Type B pancreatic cell (in vitro differentiated cells): Measurements from ENCODE around the gene C6orf89. TPM values are rescaled to one million over a fixed set of nuclear protein-coding genes. Genes with fewer than 3 reads are reported as not detected.

Experiments
- DNase-seq: peaks from one replicate; pipeline ENCODE4 v3.0.0; 2021; ENCODE audit warnings: mixed read lengths; ENCODE audit not compliant: unreplicated experiment; ENCODE audit errors: extremely low spot score
- H3K27ac Mint-ChIP-seq: 2 replicates; pipeline ENCODE4 v1.8.0; 2021; ENCODE audit warnings: mild to moderate bottlenecking, mixed read lengths
- H3K27me3 Mint-ChIP-seq: 2 replicates; pipeline ENCODE4 v1.8.0; 2021; ENCODE audit warnings: mixed read lengths
- H3K36me3 Mint-ChIP-seq: 2 replicates; pipeline ENCODE4 v1.8.0; 2021; ENCODE audit warnings: mixed read lengths
- H3K4me1 Mint-ChIP-seq: one replicate; pipeline ENCODE4 v1.8.0; 2021; ENCODE audit warnings: mixed read lengths; ENCODE audit not compliant: unreplicated experiment
- H3K4me3 Mint-ChIP-seq: 2 replicates; pipeline ENCODE4 v1.8.0; 2021; ENCODE audit warnings: mild to moderate bottlenecking, mixed read lengths
- H3K9me3 Mint-ChIP-seq: 2 replicates; pipeline ENCODE4 v1.8.0; 2021; ENCODE audit warnings: mixed read lengths
- CTCF ChIP-seq: fragments of 200-600 bp; sonication (generic); conservative IDR thresholded peaks from 2 replicates; pipeline ENCODE4 v1.5.0; 2021; ENCODE audit warnings: antibody characterized with exemption, mild to moderate bottlenecking
- total RNA-seq: library from RNA; stranded (reverse); gene quantifications from 2 replicates; pipeline ENCODE4 v1.2.1, GENCODE V29; 2021; ENCODE audit warnings: low replicate concordance

The C6orf89 gene
- total RNA-seq, 1 donor from 2014 or later = 37.9 TPM

- Mint-ChIP-seq H3K4me3 (no peak overlapping the region), H3K27ac (peak overlapping the region; percentile 32), H3K9me3 (no peaks in the 10 kb centered on the region), H3K4me1 (peaks cover 12% of the 10 kb centered on the region), H3K27me3 (no peaks in the 10 kb centered on the region), H3K36me3 (peaks cover 23% of the 10 kb centered on the region)
- no peak for DNase-seq
- TF ChIP-seq CTCF = no peak
Observed at GRCh38 chr6:36907781-36908180, 22.0 kb downstream of the C6orf89 start.

GRCh38 chr6:36908747-36909146, 23.0 kb downstream of the C6orf89 start:
- Mint-ChIP-seq H3K4me3 (no peak overlapping the region), H3K9me3 (no peaks in the 10 kb centered on the region), H3K27ac (no peak overlapping the region), H3K27me3 (no peaks in the 10 kb centered on the region), H3K4me1 (peaks cover 12% of the 10 kb centered on the region), H3K36me3 (peaks cover 20% of the 10 kb centered on the region)
- TF ChIP-seq CTCF = no peak
- DNase-seq = no peak

- H3K27ac Mint-ChIP-seq = no peak overlapping the region
- peaks cover 29% of the 10 kb centered on the region for H3K4me1 Mint-ChIP-seq
- TF ChIP-seq CTCF = no peak
- H3K9me3 Mint-ChIP-seq = no peaks in the 10 kb centered on the region
- no peaks in the 10 kb centered on the region for H3K27me3 Mint-ChIP-seq
- H3K4me3 Mint-ChIP-seq = no peak overlapping the region
- DNase-seq = no peak
- peaks cover 23% of the 10 kb centered on the region for H3K36me3 Mint-ChIP-seq
Observed at GRCh38 chr6:36912030-36912454, 26.3 kb downstream of the C6orf89 start.

- Mint-ChIP-seq H3K36me3 (peaks cover 23% of the 10 kb centered on the region), H3K9me3 (no peaks in the 10 kb centered on the region), H3K27ac (no peak overlapping the region), H3K27me3 (no peaks in the 10 kb centered on the region), H3K4me3 (no peak overlapping the region), H3K4me1 (peaks cover 28% of the 10 kb centered on the region)
- TF ChIP-seq CTCF = no peak
- DNase-seq = no peak
Observed at GRCh38 chr6:36912586-36912985, 26.8 kb downstream of the C6orf89 start.

GRCh38 chr6:36913082-36913481, 27.3 kb downstream of the C6orf89 start:
- Mint-ChIP-seq H3K36me3 (peaks cover 23% of the 10 kb centered on the region), H3K9me3 (no peaks in the 10 kb centered on the region), H3K27ac (no peak overlapping the region), H3K27me3 (no peaks in the 10 kb centered on the region), H3K4me3 (no peak overlapping the region), H3K4me1 (peaks cover 23% of the 10 kb centered on the region)
- TF ChIP-seq CTCF = no peak
- no peak for DNase-seq

GRCh38 chr6:36914227-36914794, 28.6 kb downstream of the C6orf89 start:
- no peak for DNase-seq
- peaks cover 24% of the 10 kb centered on the region for H3K36me3 Mint-ChIP-seq
- H3K4me1 Mint-ChIP-seq = peaks cover 23% of the 10 kb centered on the region
- no peaks in the 10 kb centered on the region for H3K27me3 Mint-ChIP-seq
- peak overlapping the region; percentile 72 for H3K27ac Mint-ChIP-seq
- H3K9me3 Mint-ChIP-seq = no peaks in the 10 kb centered on the region
- peak; percentile 52 for TF ChIP-seq CTCF
- no peak overlapping the region for H3K4me3 Mint-ChIP-seq
